PC-9 (cell line): ENCODE measurements around the gene PERCC1. TPM values are rescaled to one million over a fixed set of nuclear protein-coding genes. Genes with fewer than 3 reads are reported as not detected.

Source experiments
- BruUV-seq: library from RNA; stranded (reverse); fragments of 400-500 nt; replicated peaks from 2 replicates; lab custom pipeline; 2021; lab: Mats Ljungman, UMichigan
- CTCF ChIA-PET: fragments of 300-600 bp; sonication (Branson Sonifier 250); formaldehyde crosslinking; loops from one replicate; lab custom pipeline; 2022; ENCODE audit warnings: antibody characterized with exemption; lab: Charles Lee
- POLR2A ChIA-PET: fragments of 300-600 bp; sonication (Branson Sonifier 250); formaldehyde crosslinking; loops from one replicate; lab custom pipeline; 2022; ENCODE audit warnings: antibody characterized with exemption; ENCODE audit not compliant: unreplicated experiment; lab: Charles Lee
- DNase-seq, 2 experiments: peaks; one replicate each; pipeline versions ENCODE4 v3.0.0 to v3.0.0-alpha.2; 2015 to 2022; ENCODE audit warnings: mixed read lengths in 1 of 2
- H2AFZ ChIP-seq: fragments of 200-600 bp; sonication (generic); 2 replicates; pipeline ENCODE4 v1.8.1; 2017; ENCODE audit warnings: antibody characterized with exemption
- H3F3A ChIP-seq: fragments of 200-600 bp; sonication (generic); 2 replicates; pipeline ENCODE4 v1.8.1; 2017; ENCODE audit warnings: antibody characterized with exemption, mild to moderate bottlenecking, low read depth; ENCODE audit not compliant: insufficient read depth
- H3K27ac ChIP-seq: fragments of 200-600 bp; sonication (generic); 2 replicates; pipeline ENCODE4 v1.6.1; 2016; ENCODE audit warnings: mixed run types
- H3K27me3 ChIP-seq: fragments of 200-600 bp; sonication (generic); 2 replicates; pipeline ENCODE4 v1.6.1; 2016; ENCODE audit warnings: low read depth, mixed run types; ENCODE audit not compliant: insufficient read depth
- H3K36me3 ChIP-seq: fragments of 200-600 bp; sonication (generic); 2 replicates; pipeline ENCODE4 v1.6.1; 2016; ENCODE audit warnings: low read depth, mixed run types
- H3K4me1 ChIP-seq: fragments of 200-600 bp; sonication (generic); replicated peaks from 2 replicates; pipeline ENCODE4 v1.6.1; 2016; ENCODE audit warnings: mixed run types; ENCODE audit not compliant: insufficient read depth
- H3K4me2 ChIP-seq: fragments of 200-600 bp; sonication (generic); 2 replicates; pipeline ENCODE4 v1.6.1; 2017; ENCODE audit warnings: mixed run types
- H3K4me3 ChIP-seq: fragments of 200-600 bp; sonication (generic); 2 replicates; pipeline ENCODE4 v1.6.1; 2016; ENCODE audit warnings: mixed run types
- H3K79me2 ChIP-seq: fragments of 200-600 bp; sonication (generic); 2 replicates; pipeline ENCODE4 v1.6.1; 2017; ENCODE audit warnings: low read depth, mixed run types
- H3K9me2 ChIP-seq: fragments of 200-600 bp; sonication (generic); 2 replicates; pipeline ENCODE4 v1.8.1; 2017; ENCODE audit warnings: mild to moderate bottlenecking; ENCODE audit not compliant: insufficient read depth
- H3K9me3 ChIP-seq: fragments of 200-600 bp; sonication (generic); 2 replicates; pipeline ENCODE4 v1.8.1; 2016; ENCODE audit warnings: low read depth; ENCODE audit not compliant: insufficient read depth
- H4K20me1 ChIP-seq: fragments of 200-600 bp; sonication (generic); 2 replicates; pipeline ENCODE4 v1.8.1; 2017; ENCODE audit not compliant: insufficient read depth
- EZH2 ChIP-seq: fragments of 200-600 bp; sonication (generic); IDR thresholded peaks from 2 replicates; pipeline ENCODE4 v1.8.0; 2017; ENCODE audit warnings: antibody characterized with exemption, low read depth
- intact Hi-C: fragments of 100-400 bp; cut with micrococcal nuclease; formaldehyde crosslinking; loops from one replicate; pipeline ENCODE4 v1.10.0; 2022; ENCODE audit not compliant: unreplicated experiment
- total RNA-seq: library from RNA; stranded (reverse); gene quantifications from 2 replicates; pipeline ENCODE4 v1.2.3, GENCODE V29; 2021
- TF ChIP-seq, protein P1 (sequence below): fragments of 200-600 bp; sonication (generic); conservative IDR thresholded peaks from 2 replicates; pipeline ENCODE4 v1.6.1; 2017; ENCODE audit warnings: mixed run types, antibody characterized with exemption, mild to moderate bottlenecking, moderate library complexity

PERCC1 gene
- total RNA-seq, 1 experiment from 2014 or later = not detected

DNA sequence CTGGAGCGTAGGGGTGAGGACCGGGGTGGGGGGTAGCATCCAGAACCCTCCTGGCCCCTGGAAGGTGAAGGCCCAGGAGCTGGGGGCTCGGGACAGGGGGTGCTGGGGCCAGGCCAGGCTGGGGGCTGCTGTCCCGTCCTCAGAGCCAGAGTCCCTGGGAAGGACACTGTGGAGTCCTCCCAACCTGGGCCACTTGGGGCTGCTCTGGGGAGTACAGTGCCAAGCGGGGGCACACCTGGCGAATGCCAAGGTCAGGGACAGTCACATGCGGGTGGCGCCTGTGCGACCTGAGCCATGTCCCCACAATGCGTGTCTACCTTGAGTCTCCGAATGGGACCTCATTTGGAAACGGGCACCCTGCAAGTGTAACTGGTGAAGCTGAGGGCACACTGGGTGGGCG lies 1.2 kb upstream of the PERCC1 start:
- H3F3A ChIP-seq = no peaks in the 10 kb centered on the region
- no peaks in the 10 kb centered on the region for H3K36me3 ChIP-seq
- TF ChIP-seq, protein P1, sequence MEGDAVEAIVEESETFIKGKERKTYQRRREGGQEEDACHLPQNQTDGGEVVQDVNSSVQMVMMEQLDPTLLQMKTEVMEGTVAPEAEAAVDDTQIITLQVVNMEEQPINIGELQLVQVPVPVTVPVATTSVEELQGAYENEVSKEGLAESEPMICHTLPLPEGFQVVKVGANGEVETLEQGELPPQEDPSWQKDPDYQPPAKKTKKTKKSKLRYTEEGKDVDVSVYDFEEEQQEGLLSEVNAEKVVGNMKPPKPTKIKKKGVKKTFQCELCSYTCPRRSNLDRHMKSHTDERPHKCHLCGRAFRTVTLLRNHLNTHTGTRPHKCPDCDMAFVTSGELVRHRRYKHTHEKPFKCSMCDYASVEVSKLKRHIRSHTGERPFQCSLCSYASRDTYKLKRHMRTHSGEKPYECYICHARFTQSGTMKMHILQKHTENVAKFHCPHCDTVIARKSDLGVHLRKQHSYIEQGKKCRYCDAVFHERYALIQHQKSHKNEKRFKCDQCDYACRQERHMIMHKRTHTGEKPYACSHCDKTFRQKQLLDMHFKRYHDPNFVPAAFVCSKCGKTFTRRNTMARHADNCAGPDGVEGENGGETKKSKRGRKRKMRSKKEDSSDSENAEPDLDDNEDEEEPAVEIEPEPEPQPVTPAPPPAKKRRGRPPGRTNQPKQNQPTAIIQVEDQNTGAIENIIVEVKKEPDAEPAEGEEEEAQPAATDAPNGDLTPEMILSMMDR = no peak
- no peak for TF ChIP-seq EZH2
- H3K79me2 ChIP-seq = no peaks in the 10 kb centered on the region
- H3K4me3 ChIP-seq = no peak overlapping the region
- ChIA-PET CTCF (interaction anchor here (0.6 kb wide), 1 partner anchor 57 kb away, joined by 3 read pairs; no protein-coding TSS in a partner anchor), POLR2A (no interaction called here)
- no peak overlapping the region for H2AFZ ChIP-seq
- H4K20me1 ChIP-seq = no peaks in the 10 kb centered on the region
- BruUV-seq = no TSS peak
- no peak for DNase-seq
- no peak overlapping the region for H3K4me2 ChIP-seq
- H3K27me3 ChIP-seq = 0 out of 2 replicates have a peak, but pooled peaks cover 5% of the 10 kb centered on the region
- intact Hi-C loops = no loop called here
- H3K27ac ChIP-seq = no peak overlapping the region
- H3K4me1 ChIP-seq = no peaks in the 10 kb centered on the region
- no peaks in the 10 kb centered on the region for H3K9me3 ChIP-seq
- H3K9me2 ChIP-seq = no peaks in the 10 kb centered on the region

DNA sequence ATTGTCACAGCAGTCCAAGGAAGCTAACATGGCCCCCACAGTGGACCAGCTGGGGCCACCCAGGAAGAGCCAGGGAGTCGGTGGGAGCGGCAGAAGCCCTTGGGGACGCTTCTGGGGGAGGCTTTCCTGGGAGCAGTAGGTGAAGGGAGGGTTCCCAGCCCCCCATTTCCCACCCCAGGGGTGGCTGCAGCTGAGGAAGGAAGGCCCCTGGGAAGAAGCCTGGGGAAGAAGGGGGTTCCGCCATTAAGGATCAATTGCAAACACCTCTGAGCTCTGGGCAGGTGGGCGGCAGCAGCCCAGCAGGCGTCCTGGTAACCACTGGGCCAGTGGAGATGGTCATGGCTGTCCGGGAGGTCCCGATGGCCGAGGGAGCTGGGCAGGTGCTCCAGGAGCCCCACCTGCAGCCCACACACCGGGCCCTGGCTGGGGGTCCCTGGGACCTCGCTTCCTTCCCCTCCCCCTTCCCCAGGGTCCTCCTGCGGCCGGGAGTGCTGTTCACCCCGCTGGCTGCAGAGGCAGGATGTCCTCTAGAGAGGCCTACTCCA lies 592 bp upstream of the PERCC1 start:
- POLR2A ChIA-PET = no interaction called here
- H3K4me3 ChIP-seq = no peak overlapping the region
- TF ChIP-seq, protein P1 = no peak
- TF ChIP-seq EZH2 = no peak
- H3K4me1 ChIP-seq = no peaks in the 10 kb centered on the region
- no peak overlapping the region for H2AFZ ChIP-seq
- H4K20me1 ChIP-seq = no peaks in the 10 kb centered on the region
- no peak for DNase-seq
- no peaks in the 10 kb centered on the region for H3F3A ChIP-seq
- H3K9me2 ChIP-seq = no peaks in the 10 kb centered on the region
- H3K36me3 ChIP-seq = no peaks in the 10 kb centered on the region
- CTCF ChIA-PET = no interaction called here
- H3K79me2 ChIP-seq = no peaks in the 10 kb centered on the region
- intact Hi-C loops = no loop called here
- no peaks in the 10 kb centered on the region for H3K9me3 ChIP-seq
- no peak overlapping the region for H3K27ac ChIP-seq
- no peak overlapping the region for H3K4me2 ChIP-seq
- BruUV-seq = no TSS peak
- 0 out of 2 replicates have a peak, but pooled peaks cover 5% of the 10 kb centered on the region for H3K27me3 ChIP-seq

DNA sequence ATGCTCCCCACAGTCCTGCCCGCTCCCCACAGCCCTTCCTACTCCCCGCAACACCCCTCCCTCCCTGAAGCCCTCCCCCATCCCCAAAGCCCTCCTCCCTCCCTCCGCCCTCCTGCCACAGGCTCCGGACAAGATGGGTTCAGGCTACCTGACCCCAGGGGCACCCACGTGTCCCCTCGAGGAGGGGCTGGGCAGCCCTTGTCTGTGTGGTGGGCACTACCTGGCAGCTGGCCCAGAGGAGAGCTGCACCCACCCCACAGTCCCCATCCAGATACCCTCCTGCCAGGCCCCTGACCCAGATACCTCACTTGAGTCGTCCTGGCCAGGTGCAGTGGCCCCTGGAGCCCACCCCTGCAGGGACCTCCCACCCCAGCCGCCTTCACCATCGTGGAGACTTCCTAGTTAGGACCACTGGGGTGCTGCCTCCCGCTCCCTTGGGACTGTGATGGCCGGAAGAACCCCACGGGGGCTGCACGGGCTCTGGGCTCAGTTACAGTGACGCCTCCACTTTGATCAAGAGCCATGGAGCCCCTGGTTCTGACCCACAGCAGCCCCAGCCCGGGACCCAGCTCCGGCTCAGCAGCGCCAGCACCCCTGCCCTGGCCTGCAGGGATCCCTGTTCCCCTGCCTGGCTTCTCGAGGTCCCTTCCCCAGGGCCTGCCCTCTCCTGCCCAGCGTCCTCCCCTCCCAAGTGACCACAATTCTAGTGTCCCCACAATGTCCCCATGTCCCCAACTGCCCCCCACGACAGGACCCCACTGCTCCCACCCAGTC lies 806 bp downstream of the PERCC1 start:
- BruUV-seq = no TSS peak
- Histone ChIP-seq H3K27ac (no peak overlapping the region), H3K4me3 (no peak overlapping the region), H3K27me3 (0 out of 2 replicates have a peak, but pooled peaks cover 5% of the 10 kb centered on the region), H3K9me2 (no peaks in the 10 kb centered on the region), H3K79me2 (no peaks in the 10 kb centered on the region), H4K20me1 (no peaks in the 10 kb centered on the region), H2AFZ (no peak overlapping the region), H3K36me3 (no peaks in the 10 kb centered on the region), H3F3A (no peaks in the 10 kb centered on the region), H3K4me1 (no peaks in the 10 kb centered on the region), H3K9me3 (no peaks in the 10 kb centered on the region), H3K4me2 (no peak overlapping the region)
- ChIA-PET POLR2A (no interaction called here), CTCF (no interaction called here)
- intact Hi-C loops = no loop called here
- no peak for DNase-seq
- TF ChIP-seq EZH2 = no peak
- TF ChIP-seq, protein P1 = no peak
